Activated naive CD4-positive, alpha-beta T cell treated with Interleukin-2 at 50 U/mL for 16 hours (primary cell): ENCODE results near the gene RFTN2.
"Not testable (repeated sequence)": the region's sequence is repeated elsewhere in the genome, so short reads cannot be mapped to it uniquely, and the experiment has no call there.

Experiments used
- DNase-seq: peaks from one replicate; pipeline ENCODE4 v3.0.0-alpha.2; 2020

RFTN2 gene

GRCh38 chr2:197675246-197675645 lies at the start of gene RFTN2:
TSS of gene RFTN2 (minus strand) at chr2:197675587. CDS start at chr2:197675458, 129 bp downstream.
- DNase-seq, result no peak

- DNase-seq, result no peak
These were observed 42.5 kb upstream of the RFTN2 start for GRCh38 chr2:197717863-197718262.

- no peak for DNase-seq
These were observed 37.9 kb upstream of the RFTN2 start for GRCh38 chr2:197713271-197713670.

DNA sequence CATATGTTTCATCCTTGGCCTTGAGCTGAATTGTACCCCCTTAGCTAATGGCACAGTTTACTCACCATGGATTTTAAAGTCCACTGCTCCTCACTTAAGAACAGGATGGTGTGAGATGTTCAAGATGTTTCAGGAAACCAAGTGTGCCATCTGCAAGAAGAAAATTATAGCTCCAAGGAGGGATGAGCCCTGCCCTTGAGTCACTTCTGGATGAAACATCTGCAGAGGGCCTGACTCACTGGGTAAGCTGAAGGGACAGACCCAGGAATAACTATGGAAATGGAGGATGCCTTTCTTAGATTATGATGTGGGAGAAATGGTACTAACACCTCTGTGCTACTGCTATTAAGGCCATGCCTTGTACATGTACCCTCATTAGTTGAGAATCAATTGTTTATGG lies 36.2 kb upstream of the RFTN2 start:
- no peak for DNase-seq

- no peak for DNase-seq
These were observed 35.1 kb upstream of the RFTN2 start for GRCh38 chr2:197710424-197711042.

DNA sequence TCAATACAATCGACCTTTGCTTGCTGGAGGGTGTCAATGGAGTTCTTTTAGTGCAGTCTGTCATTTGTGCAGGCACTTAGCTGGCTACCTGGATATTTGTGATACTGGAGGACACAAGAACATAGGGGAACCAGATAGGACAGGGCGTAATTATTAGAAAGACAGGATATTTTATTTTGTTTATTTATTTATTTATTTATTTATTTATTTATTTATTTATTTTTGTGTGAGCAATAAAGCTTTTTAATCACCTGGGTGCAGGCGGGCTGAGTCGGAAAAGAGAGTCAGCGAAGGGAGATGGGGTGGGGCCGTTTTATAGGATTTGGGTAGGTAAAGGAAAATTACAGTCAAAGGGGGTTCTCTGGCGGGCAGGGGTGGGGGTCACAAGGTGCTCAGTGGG lies 33.8 kb upstream of the RFTN2 start:
- DNase-seq, result not testable (repeated sequence)

DNA sequence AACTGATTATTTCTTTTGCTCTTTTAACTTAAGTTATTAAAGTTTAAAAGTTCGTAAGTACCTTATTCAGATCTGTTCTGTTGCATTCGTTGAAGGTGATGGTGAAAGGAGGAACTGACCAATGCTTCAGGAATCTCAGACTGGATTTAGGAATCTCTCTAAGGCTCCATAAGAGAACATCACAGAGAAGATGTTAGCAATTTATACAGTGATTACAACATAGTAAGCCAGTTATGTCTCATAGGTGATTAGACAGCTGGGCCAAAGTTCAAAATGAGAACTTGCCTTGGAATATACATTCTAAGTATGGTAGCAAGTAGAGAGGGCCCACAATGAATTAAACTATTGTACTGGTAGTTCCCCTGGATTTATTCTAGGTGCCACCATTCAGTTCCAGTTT lies 32.9 kb upstream of the RFTN2 start:
- DNase-seq, result no peak

DNA sequence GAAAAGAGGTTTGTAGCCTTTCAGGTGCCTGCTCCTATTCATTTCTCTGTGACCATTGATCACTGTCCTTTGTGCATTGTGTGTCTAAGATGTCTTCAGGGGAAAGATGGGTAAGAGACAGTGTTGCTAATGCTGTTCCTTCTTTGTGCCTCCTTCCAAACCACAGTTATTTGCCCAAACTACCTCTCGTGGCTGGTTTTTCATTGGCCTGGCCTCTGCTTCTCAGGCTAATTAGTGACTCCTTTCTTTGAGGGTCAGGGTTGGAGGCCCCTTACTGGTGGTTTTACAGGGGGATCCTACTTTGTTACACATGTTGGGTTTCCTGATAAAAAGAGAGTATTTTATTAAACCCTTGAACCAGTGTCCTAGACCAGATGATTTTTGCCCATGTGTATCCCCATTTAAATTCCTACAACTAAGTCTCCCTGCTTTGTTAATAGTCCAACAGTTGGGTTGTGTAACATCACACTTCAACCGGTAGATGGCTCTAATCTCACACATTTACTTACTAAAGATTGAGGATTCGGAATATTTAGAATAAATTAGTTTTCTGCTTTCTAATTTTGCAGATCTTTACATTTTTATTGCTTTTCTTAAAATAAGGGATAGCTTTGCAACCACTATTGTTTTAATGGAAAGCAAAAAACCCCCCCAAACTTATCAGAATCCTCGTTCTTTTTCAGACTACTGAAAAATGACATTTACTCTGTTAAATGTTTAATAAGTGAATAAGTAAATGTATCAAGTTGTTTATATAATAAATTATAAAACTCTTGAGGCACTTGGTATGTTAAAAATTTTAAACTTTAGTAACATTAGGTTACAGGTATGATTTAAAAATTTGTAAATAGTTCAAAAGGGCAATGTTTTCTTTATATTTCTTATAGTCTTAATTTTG lies 32.2 kb upstream of the RFTN2 start:
- DNase-seq, result no peak

DNA sequence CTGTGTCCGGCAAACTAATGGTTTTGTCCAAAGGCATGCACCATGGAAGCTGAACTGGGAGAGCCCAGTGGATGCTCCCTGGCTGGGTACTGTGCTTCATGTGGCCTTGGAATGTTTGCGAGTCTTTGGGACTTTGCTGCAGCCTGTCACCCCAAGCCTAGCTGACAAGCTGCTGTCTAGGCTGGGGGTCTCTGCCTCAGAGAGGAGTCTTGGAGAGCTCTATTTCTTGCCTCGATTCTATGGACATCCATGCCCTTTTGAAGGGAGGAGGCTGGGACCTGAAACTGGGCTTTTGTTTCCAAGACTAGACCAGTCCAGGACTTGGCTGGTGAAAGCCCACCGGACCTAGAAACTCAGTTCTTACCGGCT lies 31.4 kb upstream of the RFTN2 start:
- DNase-seq, result no peak

DNA sequence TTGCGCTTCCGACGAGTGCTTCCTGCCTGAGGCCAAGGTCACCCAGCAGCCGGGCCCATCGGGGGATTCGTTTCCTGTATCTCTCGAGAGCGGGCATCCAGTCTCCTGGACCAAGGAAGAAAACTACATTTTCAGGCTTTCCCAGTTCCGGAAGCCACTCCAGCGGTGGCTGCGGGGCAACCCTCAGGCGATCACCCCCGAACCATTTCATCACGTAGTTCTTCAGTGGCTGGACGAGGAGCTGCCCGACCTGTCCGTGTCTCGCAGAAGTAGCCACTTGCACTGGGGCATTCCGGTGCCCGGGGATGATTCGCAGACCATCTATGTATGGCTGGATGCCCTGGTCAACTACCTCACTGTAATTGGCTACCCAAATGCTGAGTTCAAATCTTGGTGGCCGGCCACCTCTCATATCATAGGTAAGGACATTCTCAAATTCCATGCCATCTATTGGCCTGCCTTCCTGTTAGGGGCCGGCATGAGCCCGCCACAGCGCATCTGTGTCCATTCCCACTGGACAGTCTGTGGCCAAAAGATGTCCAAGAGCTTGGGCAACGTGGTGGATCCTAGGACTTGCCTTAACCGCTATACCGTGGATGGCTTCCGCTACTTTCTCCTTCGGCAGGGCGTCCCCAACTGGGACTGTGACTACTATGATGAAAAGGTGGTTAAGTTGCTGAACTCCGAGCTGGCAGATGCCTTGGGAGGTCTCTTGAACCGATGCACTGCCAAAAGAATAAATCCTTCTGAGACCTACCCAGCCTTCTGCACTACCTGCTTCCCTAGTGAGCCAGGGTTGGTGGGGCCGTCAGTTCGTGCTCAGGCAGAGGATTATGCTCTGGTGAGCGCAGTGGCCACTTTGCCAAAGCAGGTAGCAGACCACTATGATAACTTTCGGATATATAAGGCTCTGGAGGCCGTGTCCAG lies 30.8 kb upstream of the RFTN2 start:
- DNase-seq, result peak; percentile 17

GRCh38 chr2:197705121-197705911 lies 29.9 kb upstream of the RFTN2 start, which contains the start of gene MARS2:
TSS of gene MARS2 (plus strand) at chr2:197705369. CDS start at chr2:197705406, 37 bp downstream.
- peak; percentile 92 for DNase-seq

DNA sequence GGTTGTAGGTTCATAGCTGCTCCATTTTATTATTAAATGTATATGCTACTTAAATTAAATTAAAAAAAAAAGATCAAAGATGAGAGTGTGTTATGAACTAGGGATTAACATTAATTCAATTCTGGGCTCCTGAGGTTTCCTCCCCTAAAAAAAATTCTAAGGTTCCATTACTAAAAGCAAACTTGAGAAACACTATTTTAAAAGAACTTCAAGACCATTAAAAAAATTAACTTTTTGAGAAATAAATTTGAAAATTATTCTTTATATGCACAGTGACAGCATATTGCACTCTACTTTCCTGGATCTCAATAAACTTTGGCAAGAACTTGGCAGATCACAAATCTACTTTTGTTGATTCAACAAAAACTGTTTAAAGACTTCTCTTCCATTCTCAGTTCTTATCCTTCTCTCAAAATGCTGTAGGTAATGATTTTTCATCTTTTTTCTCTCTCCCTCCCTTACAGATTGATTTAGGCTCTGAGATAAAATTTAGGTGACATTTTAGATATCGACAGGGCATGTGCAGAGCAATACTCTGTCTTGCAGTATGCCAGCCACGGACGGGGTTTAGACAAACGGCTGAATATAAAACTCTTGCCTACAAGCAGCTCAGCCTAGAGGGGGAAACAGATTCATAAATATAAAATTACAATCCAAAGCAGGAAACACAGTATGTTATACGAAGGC lies 29.2 kb upstream of the RFTN2 start:
- no peak for DNase-seq

- DNase-seq, result no peak
These were observed 25.6 kb upstream of the RFTN2 start for GRCh38 chr2:197700960-197701359.

- not testable (repeated sequence) for DNase-seq
These were observed 24.3 kb upstream of the RFTN2 start for GRCh38 chr2:197699724-197700123.

DNA sequence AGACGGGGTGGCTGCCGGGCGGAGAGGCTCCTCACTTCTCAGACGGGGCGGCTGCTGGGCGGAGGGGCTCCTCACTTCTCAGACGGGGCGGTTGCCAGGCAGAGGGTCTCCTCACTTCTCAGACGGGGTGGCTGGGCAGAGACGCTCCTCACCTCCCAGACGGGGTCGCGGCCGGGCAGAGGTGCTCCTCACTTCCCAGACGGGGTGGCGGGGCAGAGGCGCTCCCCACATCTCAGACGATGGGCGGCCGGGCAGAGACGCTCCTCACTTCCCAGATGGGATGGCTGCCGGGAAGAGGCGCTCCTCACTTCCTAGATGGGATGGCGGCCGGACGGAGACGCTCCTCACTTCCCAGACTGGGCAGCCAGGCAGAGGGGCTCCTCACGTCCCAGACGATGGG lies 21.2 kb upstream of the RFTN2 start:
- not testable (repeated sequence) for DNase-seq

- DNase-seq, result not testable (repeated sequence)
These were observed 20.6 kb upstream of the RFTN2 start for GRCh38 chr2:197695971-197696370.

DNA sequence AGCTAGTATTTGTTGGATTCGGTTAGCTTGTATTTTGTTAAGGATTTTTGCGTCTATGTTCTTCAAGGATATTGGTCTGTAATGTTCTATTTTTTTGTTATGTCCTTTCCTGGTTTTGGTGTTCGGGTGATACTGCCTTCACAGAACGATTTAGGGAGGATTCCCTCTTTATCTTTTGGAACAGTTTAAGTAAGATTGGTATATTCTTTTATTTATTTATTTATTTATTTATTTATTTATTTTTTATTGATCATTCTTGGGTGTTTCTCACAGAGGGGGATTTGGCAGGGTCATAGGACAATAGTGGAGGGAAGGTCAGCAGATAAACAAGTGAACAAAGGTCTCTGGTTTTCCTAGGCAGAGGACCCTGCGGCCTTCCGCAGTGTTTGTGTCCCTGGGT lies 19.8 kb upstream of the RFTN2 start:
- not testable (repeated sequence) for DNase-seq

DNA sequence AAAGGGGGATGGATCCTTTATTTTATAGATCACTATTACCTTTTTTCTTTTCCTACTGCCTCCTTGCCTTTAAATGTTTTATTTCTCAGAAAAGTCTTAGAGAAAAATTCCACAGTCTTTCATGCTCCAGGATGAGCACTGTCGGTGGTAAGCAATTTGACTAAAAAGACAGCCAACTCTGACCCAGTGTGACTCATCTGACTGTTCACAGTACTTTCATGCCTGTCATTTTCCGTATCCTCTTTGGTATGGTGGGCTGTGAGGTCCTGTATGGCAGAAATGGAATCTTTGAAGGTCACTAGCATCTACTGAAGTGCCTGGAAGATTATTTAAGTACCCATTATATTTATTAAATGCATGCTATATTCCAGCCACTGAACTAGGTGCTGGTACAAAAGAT lies 2.1 kb upstream of the RFTN2 start:
- DNase-seq, result no peak

GRCh38 chr2:197677056-197677455 lies 1.7 kb upstream of the RFTN2 start:
- DNase-seq, result no peak

- DNase-seq, result no peak
These were observed 363 bp upstream of the RFTN2 start for GRCh38 chr2:197675711-197676188.

GRCh38 chr2:197674591-197674990 lies 796 bp downstream of the RFTN2 start:
- no peak for DNase-seq

DNA sequence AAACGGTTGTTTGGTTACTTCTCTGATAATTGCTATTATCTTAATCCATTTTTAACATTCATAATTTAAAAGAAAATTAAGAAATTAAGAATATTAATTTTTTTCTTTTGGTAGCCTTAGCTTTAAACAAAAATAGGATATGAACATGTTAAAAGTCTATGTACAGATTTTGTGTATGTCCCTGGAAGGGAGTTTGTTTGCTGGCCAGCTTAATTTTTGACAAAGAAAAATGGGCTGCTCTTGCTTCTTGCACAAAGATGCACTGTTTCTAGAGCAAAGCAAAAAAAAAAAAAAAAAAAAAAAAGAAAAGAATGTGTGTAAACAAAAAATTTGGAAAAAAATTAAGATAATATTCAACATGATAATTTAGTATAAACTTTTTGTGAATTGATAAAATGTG lies 1.3 kb downstream of the RFTN2 start:
- DNase-seq, result no peak
